ENCODE data around the gene TNIP3.
"Not testable (repeated sequence)": the region's sequence is repeated elsewhere in the genome, so short reads cannot be mapped to it uniquely, and the experiment has no call there.

The TNIP3 gene

DNA sequence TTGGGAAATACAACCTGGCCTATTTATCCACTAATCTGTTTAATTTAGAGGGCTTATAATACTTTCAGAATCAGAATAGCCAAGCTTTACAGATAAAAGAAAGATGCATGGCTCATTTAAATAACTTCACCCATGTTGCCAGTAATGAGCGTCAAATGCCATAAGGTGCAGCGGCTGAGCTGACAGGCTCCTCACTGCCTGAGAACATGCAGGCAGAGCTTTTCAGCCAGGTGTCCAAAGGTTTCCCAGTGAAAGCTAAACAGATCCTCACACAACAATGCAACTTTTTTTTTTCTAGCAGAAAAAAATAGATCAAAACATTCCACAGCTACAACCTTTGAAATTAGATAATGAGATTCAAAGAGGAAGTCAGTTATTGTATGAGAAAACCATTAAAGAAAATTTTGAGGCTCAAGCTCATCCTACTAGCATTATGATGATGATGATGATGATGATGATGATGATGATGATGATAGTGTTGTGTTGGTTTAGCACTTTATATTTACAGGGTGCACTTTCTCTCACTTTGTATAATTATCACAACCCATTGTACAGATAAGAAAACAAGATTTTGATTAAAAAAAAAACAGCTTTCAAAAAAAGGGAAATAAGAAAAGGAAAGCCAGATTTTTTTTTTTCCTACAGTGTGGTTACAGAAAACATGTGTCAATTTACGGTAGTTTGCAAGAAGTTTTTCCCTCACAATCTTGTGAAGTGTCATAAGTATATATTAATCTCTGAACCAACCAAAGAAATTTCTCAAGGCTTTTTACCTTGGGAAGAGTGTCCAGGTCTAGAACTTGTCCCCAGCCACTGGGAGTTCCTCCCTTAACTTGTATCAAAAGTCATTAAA lies 12.2 kb upstream of the TNIP3 start:
- DNase-seq: no peak

DNA sequence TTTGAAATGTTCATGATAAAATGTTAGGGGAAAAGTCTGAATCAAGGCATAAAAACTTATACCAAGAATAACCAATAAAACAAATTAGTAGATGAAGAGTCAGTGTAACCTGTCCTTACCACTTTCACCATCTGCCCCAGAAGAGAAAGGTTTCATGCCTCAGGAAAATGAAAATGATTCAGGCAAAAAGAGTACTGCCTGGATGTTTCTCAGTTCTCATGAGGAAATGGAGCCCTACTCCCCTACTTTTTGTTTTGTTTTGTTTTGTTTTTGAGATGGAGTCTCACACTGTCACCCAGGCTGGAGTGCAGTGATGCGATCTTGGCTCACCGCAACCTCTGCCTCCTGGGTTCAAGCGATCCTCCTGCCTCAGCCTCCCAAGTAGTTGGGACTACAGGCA lies 7.4 kb upstream of the TNIP3 start:
- not testable (repeated sequence) for DNase-seq

DNA sequence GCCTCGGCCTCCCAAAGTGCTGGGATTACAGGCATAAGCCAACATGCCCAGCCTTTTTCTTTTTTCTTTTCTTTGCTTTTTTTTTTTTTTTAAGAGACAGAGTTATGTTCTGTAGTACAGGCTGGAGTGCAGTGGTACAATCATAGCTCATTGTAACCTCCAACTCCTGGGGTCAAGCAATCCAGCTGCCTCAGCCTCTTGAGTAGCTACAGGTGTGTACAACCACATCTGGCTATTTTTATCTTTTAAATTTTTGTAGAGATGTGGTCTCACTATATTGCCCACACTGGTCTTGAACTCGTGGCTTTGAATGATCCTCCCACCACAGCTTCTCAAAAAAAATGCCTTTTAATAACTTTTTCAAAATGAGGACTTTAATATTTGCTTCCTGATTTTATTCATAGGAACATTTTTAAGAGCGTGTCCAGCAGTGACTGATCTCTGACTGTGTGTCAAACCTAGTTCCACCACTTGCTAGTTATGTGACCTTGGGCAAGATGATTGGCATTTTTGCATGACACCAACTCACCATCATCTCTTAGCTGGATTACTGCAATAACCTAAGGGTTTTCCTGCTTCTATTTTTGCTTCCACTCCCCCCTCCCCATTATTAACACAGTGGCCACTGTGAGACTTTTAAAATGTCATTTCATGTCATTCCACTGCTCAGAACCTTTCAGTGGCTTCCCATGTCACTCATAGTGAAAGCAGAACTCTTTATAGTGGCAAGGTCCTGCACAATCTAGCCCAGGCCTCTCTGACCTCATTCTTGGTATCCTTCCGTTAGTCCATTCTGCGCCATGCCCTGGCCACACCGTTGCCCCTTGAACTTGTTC lies 4.5 kb upstream of the TNIP3 start:
- no peak for DNase-seq

DNA sequence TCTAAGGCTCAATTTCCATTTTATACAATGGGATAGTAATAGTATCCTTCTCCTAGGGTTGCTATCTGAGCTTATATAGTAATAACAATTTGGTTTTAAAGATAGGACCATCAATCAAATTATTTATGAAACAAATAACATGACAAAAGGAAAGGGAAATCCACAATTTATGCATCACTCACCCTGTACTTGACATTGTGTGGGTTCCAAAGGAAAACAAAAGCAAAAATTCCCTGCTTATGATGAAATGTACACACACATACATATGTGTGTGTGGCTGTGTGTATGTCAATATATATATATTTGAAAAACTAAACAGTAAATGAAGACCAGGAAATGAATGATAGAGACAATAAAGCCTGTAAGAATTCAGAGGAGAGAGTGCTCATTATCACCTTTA lies 2.9 kb upstream of the TNIP3 start:
- no peak for DNase-seq

DNA sequence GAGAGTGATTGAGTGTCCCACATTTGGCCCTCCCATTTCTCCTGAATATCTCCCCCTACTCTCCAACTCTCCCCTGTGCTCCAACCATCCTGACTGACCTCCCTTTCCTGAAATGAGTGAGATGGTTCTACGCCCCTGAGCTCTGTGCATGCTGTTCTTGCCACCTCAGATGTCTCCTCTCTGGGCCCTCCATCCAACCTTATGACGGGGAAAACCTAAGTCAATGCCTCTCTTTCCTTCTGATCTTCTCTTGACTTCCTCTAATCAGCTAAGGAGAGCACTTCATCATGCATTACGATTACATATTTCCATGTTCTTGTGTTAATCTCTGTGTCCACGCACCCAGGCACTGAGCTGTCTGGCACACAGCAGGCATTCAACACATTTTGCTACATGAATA lies 1.1 kb upstream of the TNIP3 start:
- DNase-seq: no peak

DNA sequence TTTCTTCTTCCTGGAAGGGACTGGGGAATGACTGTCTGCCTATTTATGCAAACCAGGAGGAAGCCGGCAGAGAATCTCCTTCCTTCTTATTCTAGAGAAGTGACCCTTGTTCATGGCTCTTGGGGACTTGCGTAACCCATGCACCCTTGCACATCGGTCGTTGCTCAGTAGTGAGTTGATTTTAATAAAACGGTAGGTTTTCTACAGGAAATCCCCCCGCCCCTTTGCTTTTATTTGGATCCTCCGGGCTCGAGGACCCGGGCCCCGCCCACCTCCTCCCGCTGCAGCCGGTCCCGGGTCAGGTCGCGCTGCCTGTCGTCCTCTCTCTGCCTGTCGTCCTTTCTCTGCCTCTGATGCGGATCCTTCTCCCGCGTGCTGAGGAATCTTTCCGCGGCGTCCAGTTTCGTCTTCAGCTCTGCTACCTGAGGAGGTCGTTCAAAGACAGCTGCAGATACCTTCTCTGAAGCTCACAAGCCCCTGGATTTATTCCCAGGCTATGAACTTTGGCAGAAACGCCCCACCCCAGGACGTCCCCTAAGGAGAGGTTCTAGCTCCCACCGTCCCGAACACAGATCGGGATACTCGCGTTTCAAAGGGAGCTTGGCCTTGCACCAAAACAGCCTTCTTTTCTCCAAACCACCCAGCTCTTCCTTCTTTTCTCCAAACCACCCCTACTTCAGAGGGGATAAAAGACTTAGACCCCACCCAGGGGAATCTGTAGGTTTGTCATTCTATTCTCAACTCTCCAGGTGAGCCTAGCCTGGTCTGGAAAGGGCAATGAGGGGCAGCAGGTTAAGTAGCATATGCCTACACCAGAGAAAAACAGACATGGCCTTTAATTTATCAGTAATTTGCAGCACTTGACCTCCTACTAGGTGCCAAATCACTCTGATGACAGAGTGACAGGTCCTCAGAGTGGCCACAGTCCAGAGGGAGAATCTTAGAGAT lies 7.0 kb downstream of the TNIP3 start:
- no peak for DNase-seq

DNA sequence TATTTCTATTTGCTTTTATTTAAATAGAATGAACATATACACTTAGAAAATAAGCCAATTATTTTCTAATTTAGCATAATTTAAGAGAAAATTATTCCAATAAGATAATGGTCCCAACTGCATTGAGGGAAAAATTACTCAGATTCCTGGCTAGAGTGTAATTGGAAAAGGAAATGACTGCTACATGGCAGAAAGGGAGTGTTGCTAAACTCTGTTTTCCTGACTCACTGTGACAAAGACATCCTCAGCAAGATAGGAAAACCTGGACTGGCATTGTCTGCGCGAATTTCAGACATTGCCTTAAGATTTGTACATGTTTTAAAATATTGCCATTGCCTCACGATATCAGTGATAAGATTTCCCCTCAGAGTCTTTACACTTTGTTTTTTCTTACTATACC lies 8.2 kb downstream of the TNIP3 start:
- DNase-seq: no peak

DNA sequence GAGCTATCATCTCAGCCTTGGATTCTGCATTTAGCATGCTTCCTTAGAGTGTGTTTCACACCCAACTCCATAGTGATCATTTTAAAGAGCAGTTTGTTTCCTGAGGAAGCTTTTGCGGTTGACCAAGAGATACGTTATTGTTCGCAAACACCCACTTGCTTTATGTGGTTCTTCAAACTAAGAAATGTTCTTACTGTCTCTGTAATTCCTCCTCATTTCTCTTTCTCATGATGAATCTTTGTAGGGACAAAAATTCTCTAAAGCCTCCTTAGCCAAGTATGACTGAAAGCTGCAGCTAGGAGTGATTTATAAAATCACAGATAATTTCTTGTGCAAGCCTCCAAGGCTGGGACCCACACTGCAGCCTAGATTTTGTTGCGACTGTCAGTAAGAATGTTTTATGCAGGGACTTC lies 10.0 kb downstream of the TNIP3 start:
- no peak for DNase-seq

DNA sequence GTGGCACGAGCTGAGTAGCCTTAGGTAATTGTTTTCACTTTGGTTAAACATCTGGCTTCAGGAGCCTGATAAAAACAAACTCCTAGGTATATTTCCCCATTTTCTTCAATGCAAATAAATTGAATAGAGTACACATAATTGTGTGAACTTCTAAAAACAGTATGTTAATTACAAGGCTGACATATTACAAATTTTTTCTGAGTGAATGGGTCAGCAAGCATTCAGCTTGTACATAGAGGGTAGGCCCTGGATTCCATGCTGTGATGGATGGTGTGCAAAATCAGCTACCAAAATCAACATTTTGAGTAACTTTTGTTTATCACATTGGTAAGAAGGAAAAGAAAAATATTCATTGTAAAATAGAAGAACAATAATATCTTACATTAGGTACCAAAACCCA lies 12.2 kb downstream of the TNIP3 start:
- no peak for DNase-seq

DNA sequence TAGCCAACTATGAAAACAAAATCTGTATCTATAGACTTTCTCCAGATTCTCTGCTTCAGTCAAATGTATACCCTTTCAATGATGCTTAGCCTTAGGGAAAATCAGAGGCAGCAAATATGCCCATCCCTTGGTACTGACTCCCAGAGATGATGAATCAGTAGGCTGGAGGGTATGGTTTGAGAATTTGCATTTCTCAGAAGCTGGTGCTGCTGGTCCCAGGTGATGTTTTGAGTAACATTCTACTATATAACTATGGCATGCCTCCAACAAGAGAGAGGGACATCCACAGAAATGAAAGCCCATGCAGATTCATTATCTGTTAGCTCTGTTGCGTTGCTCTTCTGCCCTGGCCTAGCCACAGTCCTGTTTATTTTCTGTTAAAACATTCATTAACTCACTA lies 13.6 kb downstream of the TNIP3 start:
- no peak for DNase-seq

DNA sequence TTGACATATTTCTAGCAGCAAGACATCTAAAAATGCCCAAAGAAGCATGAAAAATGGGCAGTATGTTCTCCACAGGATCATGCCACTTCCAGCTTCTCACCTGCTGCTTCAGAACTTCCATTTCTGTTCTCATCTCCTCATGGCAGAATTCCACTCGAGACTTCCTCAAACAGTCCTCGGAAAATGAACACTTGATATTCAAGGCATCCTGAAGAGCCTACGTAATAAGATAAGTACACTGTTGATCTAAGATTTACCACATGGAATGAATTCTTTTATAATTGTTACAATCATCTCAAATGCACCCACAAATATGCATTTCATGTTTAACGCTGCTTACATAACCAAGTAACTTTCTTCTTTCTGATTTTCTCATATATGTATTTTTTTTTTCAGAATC lies 14.1 kb downstream of the TNIP3 start:
- DNase-seq: no peak

DNA sequence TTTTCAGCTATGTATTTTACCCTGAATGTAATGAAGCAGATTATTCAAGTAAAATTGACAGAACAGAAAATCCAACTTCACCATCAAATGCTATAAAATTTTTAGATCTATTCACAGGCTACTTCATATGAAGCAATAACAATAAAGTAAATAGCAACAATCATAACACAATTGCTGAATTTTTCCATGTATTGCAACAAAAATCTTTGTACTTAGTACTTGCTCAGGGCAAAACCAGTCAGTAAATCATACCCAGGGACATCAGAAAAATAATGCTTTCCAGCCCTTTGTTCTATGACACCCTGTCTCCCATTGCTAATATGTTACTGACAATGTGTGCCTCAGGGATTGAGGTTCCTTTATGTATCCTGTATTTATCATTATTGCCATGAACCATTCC lies 15.5 kb downstream of the TNIP3 start:
- no peak for DNase-seq

DNA sequence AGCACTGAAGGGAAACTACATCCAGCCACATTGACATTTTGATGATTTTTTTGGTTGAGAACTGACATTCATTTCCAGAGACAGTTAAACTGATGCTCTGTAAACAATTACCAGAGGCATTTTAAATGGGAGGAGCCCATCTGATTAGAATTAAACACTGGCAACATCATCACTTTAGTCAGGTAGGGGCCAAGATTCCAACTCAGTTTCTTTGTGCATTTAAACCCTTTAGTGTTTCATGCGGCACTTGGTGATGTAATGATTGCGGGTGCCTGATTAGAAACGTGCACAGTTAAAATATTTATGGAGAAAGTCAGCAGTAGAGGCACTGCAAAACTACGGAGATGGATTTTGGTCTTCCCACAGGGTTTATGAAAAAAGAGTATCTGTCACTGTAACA lies 16.1 kb downstream of the TNIP3 start:
- no peak for DNase-seq

DNA sequence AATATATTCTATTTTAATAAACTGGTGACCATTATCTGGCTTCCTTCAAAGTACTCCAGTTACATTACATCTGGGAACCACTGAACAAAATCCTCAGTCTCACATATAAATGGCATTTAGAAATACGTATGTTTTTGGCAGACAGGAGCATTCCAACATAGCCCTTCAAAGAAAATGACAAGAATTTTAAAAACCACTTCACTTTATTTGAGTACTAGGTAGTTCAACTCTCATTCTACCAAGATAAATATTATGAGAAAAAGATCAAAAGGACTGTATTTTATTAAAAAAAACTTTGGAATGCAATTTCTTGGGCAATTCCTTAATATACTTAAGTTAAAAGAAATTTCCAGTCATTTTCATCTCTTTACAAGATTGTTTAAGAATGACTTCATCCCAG lies 17.6 kb downstream of the TNIP3 start:
- DNase-seq: no peak

DNA sequence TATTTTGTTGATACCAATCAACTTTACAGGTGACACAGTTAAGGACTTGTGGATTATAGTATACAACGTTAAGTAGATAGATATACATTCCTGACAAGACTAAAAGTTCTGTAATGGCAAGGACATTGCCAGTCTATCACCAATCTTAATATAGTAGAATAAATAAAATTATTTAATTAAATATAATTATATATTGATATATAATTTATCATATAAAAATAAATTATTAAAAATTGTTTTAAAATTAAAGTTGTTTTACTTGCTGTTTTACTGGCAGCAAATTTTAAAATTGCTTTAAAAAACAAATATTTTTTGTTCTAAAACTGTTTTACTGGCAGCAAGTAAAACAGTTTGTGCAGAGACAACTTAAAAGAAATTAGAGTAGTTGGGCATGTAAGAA lies 18.7 kb downstream of the TNIP3 start:
- no peak for DNase-seq

DNA sequence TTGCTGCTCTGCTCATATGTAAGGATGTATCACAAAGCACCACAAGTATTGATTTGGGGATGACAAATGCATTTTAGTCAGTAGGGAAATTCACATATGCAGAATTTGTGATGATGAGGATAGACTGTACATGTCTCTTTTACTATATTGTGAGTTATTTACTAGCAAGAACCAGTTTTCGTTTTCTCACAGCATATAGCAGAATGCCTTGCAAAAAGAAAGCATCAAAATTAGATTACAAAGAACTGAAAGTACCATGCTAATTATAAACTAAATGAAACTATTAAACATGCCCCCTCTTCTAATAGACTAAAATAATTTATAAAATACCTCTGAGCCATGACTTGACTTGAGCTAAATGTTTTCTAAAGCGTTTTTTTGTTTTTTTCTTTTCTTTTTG lies 20.1 kb downstream of the TNIP3 start:
- DNase-seq: no peak

DNA sequence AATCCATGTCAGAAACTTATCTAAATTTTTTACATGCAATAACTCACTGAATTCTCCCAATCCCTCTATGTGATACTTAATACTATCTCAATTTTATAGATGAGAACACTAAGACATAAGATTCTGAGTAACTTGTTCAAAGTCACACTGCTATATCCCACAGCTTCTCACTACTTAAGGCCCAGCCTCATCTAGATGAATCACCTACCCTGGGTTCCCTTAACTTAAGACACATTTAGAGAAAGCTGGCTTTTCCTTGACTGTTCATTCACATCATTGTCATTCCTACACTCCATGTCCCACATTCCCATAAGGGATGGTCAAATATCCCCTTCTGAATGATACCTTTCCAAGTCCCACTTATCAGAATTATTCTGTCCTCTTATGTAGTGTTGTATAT lies 21.0 kb downstream of the TNIP3 start:
- DNase-seq: no peak

DNA sequence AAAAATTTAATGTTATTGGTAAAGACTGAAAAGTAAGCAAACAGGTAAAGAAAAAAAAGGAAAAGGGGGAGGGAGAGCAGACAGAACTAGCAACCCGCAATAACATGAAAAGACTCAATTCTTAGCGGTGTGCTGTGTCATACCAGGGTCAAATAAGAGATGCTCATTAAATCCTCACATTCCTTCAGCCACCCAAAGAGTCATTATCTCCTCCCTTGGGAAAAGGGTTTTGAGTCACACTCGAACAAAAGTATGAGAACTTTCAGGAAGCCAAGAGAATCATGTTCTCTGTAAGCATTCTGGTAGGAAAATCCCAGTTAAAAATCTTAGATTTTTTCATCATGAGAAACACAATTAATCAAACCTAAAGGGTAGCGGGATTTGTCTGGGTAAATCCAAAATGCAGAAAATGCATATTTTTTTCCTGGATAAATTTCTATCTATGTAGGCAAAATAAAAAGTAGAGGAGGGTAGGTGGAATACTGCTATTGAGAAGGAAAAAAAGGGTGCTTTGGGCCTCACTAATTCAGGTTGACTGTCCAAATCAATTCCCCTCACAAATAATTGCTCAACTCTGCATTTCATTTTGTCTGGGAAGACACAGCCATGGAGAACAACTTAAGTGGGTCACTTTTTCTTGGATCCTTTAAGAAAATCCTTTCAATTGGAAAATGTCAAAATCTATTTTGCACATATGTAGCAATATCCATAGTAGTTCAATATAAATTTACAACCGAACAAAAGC lies 23.2 kb downstream of the TNIP3 start:
- no peak for DNase-seq

DNA sequence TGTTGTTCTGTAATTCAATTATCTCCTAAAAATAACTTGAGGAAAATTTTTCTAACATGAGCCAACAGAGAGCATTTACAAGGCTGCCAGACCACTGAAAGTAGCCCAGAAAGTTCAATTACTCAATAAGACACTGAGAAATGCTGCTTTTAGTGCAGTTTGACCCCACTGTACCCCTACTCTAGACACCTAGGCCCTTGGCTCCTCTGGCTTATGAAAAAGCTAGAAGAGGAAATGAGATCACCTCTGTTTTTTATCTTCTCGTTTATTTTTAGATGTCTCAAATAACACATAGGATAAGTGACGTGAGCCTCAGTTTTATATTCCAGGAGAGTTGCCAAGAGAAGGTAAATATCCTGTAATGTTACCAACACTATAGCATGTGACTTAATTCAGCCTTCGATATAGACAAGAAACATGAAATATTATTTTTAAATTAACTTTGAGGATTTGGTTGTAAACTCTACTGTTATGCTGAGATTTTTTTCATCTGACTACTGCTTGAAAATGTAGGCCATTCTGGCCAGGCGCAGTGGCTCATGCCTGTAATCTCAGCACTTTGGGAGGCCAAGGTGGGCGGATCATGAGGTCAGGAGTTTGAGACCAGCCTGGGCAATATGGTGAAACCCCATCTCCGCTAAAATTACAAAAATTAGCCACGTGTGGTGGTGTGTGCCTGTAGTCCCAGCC lies 24.4 kb downstream of the TNIP3 start:
- peak; percentile 1 for DNase-seq

DNA sequence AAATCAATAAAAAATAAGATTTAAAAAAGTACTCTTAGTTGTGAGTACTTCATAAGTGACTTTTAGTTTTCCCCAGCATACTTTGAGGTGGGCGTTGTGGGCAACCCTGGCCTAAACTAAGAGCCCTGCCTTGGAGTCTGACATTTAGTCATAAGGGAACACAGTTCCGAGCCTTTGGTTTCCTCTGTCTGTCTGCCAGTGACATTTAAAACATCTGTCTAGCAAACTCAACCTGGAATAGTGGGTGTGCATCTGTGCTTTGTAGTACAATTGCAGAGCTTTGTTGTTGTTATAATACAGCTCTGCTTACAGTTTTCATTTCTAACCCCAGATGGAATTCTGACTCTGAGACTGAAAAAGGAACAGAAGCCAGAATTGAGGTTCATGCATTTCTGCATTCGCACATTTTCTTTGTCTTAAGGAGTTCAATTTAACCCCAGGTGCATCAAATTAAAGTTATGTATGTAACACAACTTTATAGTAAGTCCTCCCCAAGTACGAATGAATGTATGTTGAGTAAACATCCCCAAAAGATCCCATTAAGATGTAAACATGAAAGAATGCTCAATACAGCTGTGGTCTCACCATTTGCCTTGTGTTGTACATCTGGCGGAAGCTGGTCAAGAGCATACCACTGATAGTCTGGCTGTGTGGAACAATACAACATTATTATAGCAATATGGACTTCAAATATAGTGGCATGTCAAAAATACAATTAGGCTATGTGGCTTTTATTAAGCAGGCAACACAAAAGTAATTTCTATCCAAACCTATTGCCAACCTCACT lies 25.9 kb downstream of the TNIP3 start:
- no peak for DNase-seq

DNA sequence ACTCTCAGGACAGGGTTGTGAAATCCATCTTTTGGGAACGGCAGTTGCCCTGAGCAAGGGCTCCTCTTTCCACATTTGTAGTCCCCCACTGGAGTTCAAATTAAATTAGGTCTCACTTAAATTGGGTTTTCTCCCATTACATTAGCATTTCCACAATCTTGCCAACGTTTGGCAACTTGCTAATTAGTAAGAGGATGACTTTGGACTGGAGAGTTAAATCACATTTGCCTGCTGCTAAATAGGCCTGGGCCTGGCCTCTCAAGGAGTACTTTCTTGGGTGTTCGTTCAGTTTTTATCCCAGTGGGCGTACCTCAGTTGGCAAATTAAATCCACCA lies 33.8 kb downstream of the TNIP3 start:
- DNase-seq: no peak

Measured in NCI-H510A treated with DMSO at 0.1 percent for 48 hours (cell line).